Fibroblast of upper back skin (primary cell): ENCODE results near the gene WWOX.
A peak's percentile ranks its signal among the peaks of the same experiment; 100 is the strongest.

Experiments
- DNase-seq: peaks from one replicate; pipeline ENCODE4 v3.0.0-alpha.2; 2013

The WWOX gene

DNA sequence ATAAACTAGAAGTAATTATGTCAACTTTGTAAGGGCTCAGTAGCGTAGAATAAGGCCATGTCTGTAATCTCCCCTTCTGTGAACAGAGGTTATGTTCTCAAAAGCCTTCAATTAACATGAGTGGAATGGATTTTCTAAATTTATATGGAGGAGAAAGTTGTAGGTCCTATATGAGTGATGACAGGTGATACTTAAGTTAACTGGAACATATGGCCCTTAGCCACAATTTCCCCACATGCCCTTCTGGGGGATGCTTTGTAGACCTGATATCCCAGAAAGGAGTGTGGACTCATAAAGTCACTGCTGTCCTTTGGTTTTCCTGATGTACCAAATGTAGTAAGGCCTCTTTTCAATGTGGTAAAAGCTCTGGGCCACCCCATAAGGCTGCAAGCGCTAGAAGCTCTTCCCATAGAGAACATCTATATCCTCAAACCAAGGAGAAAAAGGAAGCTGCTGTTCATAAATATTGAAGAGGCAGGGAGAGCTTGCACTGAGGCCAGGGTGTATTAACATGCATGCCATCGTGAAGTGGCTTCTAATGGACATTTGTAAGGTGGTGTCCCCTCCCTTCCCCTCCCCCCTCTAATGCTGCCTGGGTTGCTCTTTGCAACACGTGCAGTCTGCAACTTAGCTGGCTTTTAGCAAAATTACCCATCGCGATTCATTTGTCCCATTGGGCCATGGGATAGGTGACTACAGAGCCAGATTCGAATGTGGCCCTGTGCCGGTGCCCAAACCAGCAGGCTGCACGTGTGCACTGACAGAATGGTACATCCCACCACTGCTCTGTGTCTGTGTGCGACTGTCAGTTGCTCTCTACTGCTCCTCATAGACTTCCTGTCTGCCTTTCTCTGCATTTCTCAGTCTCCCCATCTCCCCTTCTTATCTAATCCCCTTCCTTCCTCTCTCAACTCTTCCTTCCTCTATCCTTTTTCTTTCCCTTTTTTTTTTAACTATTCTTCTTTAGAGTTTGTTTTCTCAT lies 269.0 kb downstream of the WWOX start:
- DNase-seq = no peak

DNA sequence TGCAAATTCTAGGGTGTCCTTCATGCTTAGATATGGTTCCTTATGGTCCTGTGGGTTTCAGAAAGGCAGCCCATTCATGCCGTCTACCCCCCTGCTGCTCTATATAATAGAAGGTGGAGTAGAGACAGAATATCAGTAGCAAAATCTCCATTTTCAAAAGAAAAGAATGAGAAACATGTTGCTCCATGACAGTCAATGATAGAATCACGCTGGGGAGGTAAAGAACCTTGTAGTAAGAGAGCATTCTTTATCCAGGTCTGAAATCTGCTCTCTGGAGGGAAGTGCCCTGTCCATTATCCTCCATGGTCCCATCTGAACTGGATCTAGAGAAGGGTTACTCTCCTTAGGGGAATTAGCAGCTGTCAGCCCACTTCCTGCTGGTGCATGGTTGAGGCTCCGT lies 272.8 kb downstream of the WWOX start:
- DNase-seq = no peak

DNA sequence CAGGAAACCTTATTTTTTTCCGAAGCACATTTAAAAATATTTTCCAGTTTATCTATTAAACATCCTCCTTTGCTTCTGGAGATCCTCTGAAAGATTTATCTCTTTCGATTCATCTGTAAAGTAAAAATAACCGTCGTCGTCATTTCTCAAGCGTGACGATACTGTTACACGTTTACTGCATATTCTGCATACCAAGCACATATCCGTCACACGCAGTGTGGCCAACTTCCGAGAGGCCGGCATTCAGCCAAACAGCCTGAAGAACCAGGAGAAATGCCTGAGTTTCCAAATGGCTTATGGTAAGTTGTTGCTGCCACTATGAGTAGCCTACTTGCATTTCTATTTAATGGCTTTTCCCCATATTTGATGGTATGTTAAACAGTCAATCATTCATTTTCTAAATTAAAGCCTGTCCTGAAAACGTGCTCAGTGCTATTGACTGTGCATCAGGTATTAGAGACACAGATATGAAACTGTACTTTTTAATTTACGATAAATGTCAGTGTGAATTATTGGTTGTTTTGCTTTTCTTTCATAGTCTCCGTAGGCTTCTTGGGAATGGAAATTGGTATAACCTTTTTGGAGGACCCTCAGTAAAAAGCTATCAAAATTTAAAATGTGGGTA lies 275.7 kb downstream of the WWOX start:
- peak; percentile 43 for DNase-seq

- DNase-seq = no peak
These were observed 277.0 kb downstream of the WWOX start for GRCh38 chr16:78376452-78376851.

GRCh38 chr16:78377312-78377711 lies 277.9 kb downstream of the WWOX start:
- DNase-seq = no peak

- no peak for DNase-seq
These were observed 281.6 kb downstream of the WWOX start for GRCh38 chr16:78381060-78381459.

- no peak for DNase-seq
These were observed 283.7 kb downstream of the WWOX start for GRCh38 chr16:78383118-78383517.

- no peak for DNase-seq
These were observed 285.8 kb downstream of the WWOX start for GRCh38 chr16:78385086-78385805.

DNA sequence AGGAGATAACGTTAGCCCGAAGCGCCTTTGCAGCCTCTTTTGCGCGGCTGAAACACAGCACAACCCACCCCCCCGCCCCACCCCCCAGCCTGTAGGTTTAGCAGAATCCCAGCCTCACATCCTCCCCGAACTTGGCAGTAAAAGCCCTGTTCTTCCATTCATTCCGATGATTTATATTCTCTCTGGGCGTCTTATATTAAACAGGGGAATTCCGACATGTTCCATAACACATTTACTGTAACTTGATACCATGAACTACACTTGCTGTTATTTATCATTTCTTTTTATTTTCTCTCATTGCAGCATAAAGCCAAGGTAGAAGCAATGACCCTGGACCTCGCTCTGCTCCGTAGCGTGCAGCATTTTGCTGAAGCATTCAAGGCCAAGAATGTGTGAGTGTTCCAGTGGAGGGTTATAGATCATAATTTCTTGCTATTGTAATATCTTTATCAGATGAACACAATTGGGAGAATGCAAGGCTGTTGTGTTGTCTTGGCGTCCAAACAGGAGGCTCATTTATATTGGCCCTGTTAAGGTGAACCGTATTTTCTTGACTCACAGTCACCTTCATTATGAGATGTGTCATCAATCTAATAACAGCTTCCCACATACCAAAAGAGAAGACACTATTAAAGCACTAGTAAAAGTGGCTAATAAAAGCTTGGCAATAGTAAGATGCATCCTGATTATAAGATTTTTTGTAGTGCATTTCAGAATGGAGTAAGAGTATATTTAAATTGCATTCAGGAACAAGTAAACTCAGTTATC lies 287.3 kb downstream of the WWOX start:
- peak; percentile 24 for DNase-seq

- no peak for DNase-seq
These were observed 289.6 kb downstream of the WWOX start for GRCh38 chr16:78389009-78389498.

DNA sequence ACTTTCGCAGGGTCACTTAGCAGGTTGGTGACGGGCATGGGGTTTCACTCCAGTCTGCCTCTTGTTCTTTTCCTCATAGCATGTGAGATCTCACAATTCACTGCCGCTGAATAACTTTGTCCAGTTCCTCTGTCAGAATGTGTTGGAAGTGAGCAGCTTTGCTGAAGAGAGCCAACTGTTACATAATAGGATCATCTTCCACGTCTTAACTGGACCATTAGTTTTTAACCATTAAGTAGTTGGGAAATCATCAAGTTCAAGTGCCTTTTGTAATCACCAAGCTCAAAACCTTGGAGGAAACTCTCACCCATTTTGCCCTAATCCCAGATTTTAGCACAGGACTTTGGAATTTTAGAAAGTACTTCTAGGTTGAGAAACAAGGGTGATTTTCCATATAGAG lies 290.6 kb downstream of the WWOX start:
- no peak for DNase-seq

DNA sequence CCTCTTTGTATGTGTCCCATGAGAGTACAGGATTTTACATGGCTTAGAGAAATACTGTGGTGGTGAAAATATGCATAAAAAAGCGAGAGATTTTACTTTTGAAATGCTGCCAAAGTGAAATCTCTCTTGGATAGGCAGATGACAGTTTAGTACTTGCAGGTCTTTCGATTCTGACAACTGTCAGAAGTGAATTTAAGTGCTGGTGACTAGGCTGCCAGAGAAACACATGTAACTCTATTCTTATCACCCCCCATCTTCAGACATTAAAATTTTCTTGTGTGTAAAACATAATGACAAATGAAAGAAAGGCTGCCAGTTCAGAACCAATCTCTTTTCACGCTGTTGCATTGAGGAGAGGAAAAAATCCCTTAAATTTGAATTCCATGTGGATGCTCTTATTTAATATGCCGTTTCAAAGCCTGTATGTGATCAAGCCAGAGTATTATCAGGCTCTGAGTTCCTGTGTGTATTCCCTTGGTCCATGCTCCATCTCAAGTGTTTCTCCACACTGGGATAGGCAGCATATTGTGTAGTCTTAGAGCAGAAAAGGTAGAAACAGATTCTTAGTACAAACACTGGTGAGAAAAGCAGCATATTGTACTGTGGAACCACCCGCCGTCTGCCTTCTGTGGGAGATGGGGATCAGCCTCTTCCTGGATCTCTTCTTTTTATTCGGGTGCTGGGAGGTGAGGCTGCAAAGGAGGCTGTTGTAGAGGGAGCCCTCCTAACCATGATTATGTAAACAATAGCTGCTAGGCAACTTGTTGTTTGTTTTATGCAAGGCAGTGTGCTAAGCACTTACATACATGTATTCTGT lies 291.3 kb downstream of the WWOX start:
- no peak for DNase-seq

GRCh38 chr16:78392585-78393195 lies 293.2 kb downstream of the WWOX start:
- DNase-seq = no peak

DNA sequence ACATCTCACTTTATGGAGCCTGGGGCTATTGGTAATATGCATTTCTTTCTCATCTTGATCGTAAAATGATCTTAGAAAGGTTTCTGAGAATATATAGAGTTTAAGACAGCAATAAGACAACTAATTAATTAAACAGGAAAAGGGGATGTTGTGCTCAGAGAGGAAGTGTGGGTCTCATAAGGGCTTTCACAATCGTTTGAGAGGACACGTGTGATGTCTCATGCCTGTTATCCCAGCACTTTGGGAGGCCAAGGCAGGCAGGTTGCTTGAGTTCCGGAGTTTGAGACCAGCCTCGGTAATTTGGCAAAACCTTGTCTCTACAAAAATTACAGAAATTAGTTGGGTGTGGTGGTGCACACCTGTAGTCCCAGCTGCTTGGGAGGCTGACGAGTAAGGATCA lies 295.6 kb downstream of the WWOX start:
- no peak for DNase-seq

- DNase-seq = no peak
These were observed 296.6 kb downstream of the WWOX start for GRCh38 chr16:78396046-78396445.

GRCh38 chr16:78396673-78397072 lies 297.2 kb downstream of the WWOX start:
- DNase-seq = no peak

- no peak for DNase-seq
These were observed 299.9 kb downstream of the WWOX start for GRCh38 chr16:78399384-78399783.

DNA sequence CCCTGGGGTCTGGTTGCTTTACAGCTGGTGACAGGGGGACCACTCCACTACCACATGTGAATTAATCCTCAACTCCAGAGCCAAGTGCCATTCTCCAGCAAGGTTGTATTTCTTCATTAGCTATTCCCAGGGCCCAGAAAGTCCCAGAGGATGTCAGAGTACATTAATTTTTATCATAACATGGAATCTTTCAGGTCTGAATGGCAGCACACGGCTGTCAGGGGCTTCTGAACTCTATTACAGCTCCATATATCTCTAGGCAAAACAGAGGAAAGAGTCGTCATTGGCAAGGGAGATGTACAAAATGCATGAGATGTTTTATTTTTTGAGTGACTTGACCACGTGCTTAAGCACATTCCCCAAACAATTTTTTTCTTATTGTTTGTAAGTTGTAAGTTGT lies 303.4 kb downstream of the WWOX start:
- DNase-seq = no peak

DNA sequence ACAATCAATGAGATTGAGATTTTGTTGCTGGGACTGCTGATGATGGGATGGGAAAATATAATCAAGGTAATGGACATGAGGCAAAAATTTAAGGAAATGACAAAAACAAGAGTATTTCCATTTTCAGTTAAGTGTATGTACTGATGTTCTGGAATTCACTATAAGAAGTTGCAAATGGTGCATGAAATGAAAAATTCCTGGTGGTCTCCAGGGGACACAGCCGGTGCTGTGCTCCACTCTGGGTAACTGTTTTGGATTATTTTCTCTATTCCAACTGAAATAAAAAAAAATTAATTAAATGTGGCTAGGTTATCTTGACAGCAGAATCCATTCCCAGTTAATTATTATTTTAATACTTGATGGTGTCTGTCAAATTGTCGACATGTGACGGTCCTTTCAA lies 305.6 kb downstream of the WWOX start:
- DNase-seq = no peak

- no peak for DNase-seq
These were observed 306.4 kb downstream of the WWOX start for GRCh38 chr16:78405833-78406232.

DNA sequence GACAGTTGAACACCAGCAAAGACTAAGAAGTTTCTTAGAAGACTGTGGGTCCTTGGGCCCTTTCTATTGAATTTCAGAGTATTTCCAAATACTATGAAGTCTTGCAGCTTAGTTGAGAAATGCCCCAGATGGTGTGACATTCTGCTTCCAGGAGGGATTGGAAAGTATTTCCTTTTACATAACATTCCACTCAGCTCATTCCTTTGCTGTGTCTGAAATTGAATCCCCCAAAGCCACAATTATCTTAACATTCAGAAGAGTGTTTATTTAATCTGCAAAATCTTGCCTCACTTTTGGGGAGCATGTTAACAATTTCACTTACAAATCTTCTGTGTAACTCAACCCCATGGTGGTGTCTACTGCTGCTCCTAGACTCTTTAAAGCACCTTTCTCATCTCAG lies 307.7 kb downstream of the WWOX start:
- DNase-seq = peak; percentile 33
